ENCODE measurements around the gene EML2. TPM values are rescaled to one million over a fixed set of nuclear protein-coding genes. Genes with fewer than 3 reads are reported as not detected.

The EML2 gene
- total and polyA plus RNA-seq, 2 of the 4 experiments (the other 2 are of a cell fraction): 11.8 to 25.3 TPM

DNA sequence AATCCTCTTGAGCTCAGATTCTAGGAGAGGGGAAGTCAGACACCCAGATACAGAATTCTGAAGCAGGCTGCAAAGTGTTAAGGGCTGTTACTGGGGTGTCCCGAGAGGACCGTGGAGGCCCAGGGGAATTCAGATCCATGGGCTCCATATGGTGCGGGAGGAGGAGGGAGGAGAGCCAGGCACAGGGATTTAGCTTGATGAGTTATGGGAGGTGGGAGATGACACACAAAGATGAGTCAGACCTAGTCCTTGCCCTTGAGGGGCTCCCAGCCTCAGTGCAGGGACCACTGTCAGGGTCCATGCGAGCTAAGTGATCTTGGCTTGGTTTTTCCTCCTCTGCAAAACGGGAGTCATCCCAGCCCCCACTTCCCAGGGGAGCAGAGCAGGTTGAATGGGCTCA is 14.4 kb upstream of the EML2 start:
- TF ChIP-seq POLR2A (IDR thresholded peaks at IDR 0.05; ENCODE audit: low read depth, low read length): no peak
- TF ChIP-seq RAD21 (IDR thresholded peaks at IDR 0.05; ENCODE audit: low read length): no peak
- no peak for TF ChIP-seq SMC3 (IDR thresholded peaks at IDR 0.05; ENCODE audit: low read depth, low read length)
- TF ChIP-seq MAZ (IDR thresholded peaks at IDR 0.05; ENCODE audit: borderline replicate concordance, low read depth, low read length): no peak
- TF ChIP-seq BHLHE40 (IDR thresholded peaks at IDR 0.05; ENCODE audit: low read depth, low read length): no peak
- TF ChIP-seq NFE2L2 (IDR thresholded peaks at IDR 0.05; ENCODE audit: low read depth, low read length): no peak
- TF ChIP-seq MXI1 (IDR thresholded peaks at IDR 0.05; ENCODE audit: borderline replicate concordance, low read depth, low read length): no peak
- no peak for TF ChIP-seq FOS (IDR thresholded peaks at IDR 0.05; ENCODE audit: low read depth, low read length)
- TF ChIP-seq, protein P1, sequence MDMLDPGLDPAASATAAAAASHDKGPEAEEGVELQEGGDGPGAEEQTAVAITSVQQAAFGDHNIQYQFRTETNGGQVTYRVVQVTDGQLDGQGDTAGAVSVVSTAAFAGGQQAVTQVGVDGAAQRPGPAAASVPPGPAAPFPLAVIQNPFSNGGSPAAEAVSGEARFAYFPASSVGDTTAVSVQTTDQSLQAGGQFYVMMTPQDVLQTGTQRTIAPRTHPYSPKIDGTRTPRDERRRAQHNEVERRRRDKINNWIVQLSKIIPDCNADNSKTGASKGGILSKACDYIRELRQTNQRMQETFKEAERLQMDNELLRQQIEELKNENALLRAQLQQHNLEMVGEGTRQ (IDR thresholded peaks at IDR 0.05; ENCODE audit: low read depth, low read length): no peak
- TF ChIP-seq CEBPB (IDR thresholded peaks at IDR 0.05; ENCODE audit: low read depth, low read length): no peak
- no peak for TF ChIP-seq MAFK (IDR thresholded peaks at IDR 0.05; ENCODE audit: low read depth, low read length)
- no peak for TF ChIP-seq RFX5 (IDR thresholded peaks at IDR 0.05; ENCODE audit: low read depth, low read length)
- TF ChIP-seq CHD1 (IDR thresholded peaks at IDR 0.05; ENCODE audit: low read depth, low read length): no peak
- TF ChIP-seq, protein P2, sequence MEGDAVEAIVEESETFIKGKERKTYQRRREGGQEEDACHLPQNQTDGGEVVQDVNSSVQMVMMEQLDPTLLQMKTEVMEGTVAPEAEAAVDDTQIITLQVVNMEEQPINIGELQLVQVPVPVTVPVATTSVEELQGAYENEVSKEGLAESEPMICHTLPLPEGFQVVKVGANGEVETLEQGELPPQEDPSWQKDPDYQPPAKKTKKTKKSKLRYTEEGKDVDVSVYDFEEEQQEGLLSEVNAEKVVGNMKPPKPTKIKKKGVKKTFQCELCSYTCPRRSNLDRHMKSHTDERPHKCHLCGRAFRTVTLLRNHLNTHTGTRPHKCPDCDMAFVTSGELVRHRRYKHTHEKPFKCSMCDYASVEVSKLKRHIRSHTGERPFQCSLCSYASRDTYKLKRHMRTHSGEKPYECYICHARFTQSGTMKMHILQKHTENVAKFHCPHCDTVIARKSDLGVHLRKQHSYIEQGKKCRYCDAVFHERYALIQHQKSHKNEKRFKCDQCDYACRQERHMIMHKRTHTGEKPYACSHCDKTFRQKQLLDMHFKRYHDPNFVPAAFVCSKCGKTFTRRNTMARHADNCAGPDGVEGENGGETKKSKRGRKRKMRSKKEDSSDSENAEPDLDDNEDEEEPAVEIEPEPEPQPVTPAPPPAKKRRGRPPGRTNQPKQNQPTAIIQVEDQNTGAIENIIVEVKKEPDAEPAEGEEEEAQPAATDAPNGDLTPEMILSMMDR (conservative IDR thresholded peaks at IDR 0.05; ENCODE audit: low read depth, low read length): no peak
- TF ChIP-seq, protein P3, sequence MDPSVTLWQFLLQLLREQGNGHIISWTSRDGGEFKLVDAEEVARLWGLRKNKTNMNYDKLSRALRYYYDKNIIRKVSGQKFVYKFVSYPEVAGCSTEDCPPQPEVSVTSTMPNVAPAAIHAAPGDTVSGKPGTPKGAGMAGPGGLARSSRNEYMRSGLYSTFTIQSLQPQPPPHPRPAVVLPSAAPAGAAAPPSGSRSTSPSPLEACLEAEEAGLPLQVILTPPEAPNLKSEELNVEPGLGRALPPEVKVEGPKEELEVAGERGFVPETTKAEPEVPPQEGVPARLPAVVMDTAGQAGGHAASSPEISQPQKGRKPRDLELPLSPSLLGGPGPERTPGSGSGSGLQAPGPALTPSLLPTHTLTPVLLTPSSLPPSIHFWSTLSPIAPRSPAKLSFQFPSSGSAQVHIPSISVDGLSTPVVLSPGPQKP (IDR thresholded peaks at IDR 0.05; ENCODE audit: borderline replicate concordance, low read depth, low read length): no peak
- no peak for TF ChIP-seq RCOR1 (IDR thresholded peaks at IDR 0.05; ENCODE audit: insufficient replicate concordance, low read length)
- intact Hi-C loops (cut with micrococcal nuclease): no loop called here
- Histone ChIP-seq H3K9me3 (ENCODE audit: control insufficient read depth, insufficient read depth, low read length) (no peaks in the 10 kb centered on the region), H4K20me1 (ENCODE audit: insufficient read depth, low read length) (no peaks in the 10 kb centered on the region; the same call in 1 of the 2 replicates), H4K5ac (ENCODE audit: low read depth, low read length) (no peak overlapping the region), H3K18ac (ENCODE audit: low read depth, low read length) (no peak overlapping the region), H3K79me1 (ENCODE audit: low read depth in 1 of 2, low read length in 2 of 2) (no peaks in the 10 kb centered on the region), H3K4me2 (ENCODE audit: low read depth, low read length) (no peak overlapping the region), H3K9ac (ENCODE audit: low read depth, low read length) (no peak overlapping the region), H3K4ac (ENCODE audit: low read depth, low read length) (no peak overlapping the region), H2BK20ac (ENCODE audit: low read depth, low read length) (no peak overlapping the region), H3K27ac (ENCODE audit: insufficient read depth, low read length) (no peak overlapping the region), H3K14ac (replicated peaks; ENCODE audit: low read depth, low read length) (no peak overlapping the region), H2BK5ac (ENCODE audit: low read depth, low read length, poor library complexity, severe bottlenecking) (no peak overlapping the region), H3K4me1 (ENCODE audit: control insufficient read depth, insufficient read depth, low read length) (no peaks in the 10 kb centered on the region), H2AFZ (replicated peaks; ENCODE audit: low read length, poor library complexity) (no peak overlapping the region), H4K8ac (ENCODE audit: low read depth in 2 of 2, low read length in 2 of 2) (no peak overlapping the region), H3K56ac (ENCODE audit: extremely low read depth, insufficient read depth, low read length) (no peak overlapping the region), H2BK120ac (ENCODE audit: low read depth, low read length) (no peak overlapping the region), H2AK5ac (ENCODE audit: low read depth, low read length) (no peak overlapping the region), H3K36me3 (ENCODE audit: control insufficient read depth, insufficient read depth, low read length) (no peaks in the 10 kb centered on the region), H2AK9ac (replicated peaks; ENCODE audit: low read depth, low read length, poor library complexity) (no peak overlapping the region), H2BK15ac (ENCODE audit: low read depth, low read length) (no peak overlapping the region), H3K27me3 (ENCODE audit: control insufficient read depth, insufficient read depth, low read length) (peaks cover 7% of the 10 kb centered on the region), H3K9me1 (ENCODE audit: insufficient read depth, low read length) (no peaks in the 10 kb centered on the region), H4K91ac (ENCODE audit: insufficient read depth, low read depth, low read length) (no peak overlapping the region), H3K4me3 (ENCODE audit: insufficient read depth, low read depth, low read length) (no peak overlapping the region), H3K23ac (ENCODE audit: low read depth, low read length) (no peak overlapping the region)
- ChIA-PET POLR2A (ENCODE audit: unreplicated experiment) (no interaction called here), CTCF (no interaction called here)
- 80% methylated on average over 1 of the region's 5 CpGs; no CpG with 5 or more reads in 1 of the 2 experiments for WGBS, 2 experiments (ENCODE audit: extremely low coverage in 2 of 2, insufficient read length in 1 of 2)
- BruUV-seq (replicated peaks): no TSS peak
- in situ Hi-C loops (cut with MboI; ENCODE audit: low sequenced_read_pairs): no loop called here
- dilution Hi-C loops (cut with HindIII; ENCODE audit: low sequenced_read_pairs, unreplicated experiment): no loop called here
- ATAC-seq (ENCODE audit: low read depth) (no peak), DNase-seq (no peak)
